GM18511 (cell line): ENCODE data around the gene SPTBN4.
"Not testable (repeated sequence)": the region's sequence is repeated elsewhere in the genome, so short reads cannot be mapped to it uniquely, and the experiment has no call there.

Source experiments
- ATAC-seq: cut with Tn5 transposase; IDR thresholded peaks from one replicate; pipeline ENCODE4 v1.9.1; 2021; ENCODE audit warnings: mild to moderate bottlenecking, moderate library complexity; ENCODE audit not compliant: unreplicated experiment

SPTBN4 gene

DNA sequence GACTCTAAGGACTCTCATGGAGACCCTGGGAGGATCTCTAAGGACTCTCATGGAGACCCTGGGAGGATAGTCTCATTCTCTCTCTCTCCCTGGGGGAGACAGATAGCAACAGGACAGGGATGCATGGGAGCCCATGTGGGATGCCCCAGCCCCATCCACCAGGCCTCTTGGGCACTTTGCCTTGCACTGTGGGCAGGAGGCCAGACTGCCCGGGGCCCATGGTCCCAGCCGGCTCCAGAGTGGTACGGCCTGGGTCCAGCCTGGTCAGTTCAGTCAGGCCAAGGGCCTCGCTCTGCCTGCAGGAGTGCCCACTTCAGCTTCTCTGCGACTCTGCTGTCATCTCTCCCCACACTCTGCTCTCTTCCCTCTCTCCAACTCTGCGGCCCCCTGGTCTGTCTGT lies 61.3 kb downstream of the SPTBN4 start:
- ATAC-seq: no peak

DNA sequence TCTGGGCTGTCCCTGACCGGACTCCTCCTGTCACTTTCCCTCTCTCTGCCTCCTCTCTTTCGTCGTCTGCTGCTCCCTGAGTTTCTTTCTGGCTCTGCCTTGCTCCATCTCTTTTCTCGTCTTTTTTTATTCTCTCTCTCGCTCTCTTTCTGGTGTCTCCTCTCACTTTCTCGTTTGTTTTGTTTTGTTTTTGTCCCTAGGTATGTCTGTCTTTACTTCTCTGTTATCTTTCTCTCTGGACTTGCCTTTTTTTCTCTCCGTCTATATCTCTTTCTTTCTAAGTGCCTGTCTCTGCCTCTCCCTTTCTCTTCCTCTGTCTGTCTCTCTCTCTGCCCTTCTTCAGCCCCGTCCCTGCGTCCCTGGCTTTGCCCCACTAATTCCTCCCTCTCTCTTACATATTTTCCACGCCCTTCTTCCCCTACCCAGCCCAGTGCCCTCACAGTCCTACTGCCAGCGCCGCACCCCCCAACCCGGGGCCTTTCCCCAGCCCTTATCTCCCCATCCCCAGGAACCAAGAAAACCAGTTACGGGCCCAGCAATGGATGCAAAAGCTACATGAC lies 61.8 kb downstream of the SPTBN4 start:
- no peak for ATAC-seq

DNA sequence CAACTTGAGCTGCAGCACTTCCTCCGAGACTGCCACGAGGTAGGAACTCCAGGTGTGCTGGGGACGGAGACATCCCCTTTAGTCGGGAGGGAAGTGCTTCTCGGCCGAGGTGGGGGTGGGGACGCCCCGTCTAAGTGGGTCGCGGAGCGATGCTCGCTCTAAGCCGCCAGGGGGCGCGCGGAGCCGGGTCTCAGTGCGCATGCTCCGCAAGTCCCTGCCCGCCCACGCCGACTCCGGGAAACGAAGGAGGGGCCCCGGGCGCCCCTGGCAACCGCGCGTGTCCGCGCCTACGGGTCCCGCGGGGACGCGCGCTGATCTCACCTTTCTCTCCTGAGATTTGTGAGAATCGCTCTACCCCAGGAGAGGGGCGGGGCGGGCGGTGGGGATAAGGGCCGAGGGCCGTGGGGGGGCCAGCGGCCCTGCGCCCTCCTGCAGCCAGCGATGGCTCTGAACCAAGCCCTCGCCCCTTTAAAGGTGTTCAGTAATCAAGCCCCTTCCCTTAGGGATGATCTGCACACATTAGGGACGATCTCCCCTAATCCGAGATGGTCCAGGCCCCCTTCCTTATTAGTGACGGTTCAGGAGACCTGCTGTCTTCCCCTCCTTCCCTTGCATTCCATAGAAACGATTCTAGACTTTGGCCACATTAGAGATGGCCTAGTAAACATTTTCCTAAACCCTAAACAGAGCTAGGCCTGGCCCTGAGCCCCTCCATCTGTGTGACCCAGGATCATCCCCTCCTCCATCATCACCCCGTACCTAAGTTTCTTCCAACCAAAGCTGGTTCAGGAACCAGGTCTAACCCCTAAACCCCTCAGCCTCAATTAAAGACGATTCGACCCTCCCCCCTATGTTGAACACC lies 62.5 kb downstream of the SPTBN4 start:
- no peak for ATAC-seq

DNA sequence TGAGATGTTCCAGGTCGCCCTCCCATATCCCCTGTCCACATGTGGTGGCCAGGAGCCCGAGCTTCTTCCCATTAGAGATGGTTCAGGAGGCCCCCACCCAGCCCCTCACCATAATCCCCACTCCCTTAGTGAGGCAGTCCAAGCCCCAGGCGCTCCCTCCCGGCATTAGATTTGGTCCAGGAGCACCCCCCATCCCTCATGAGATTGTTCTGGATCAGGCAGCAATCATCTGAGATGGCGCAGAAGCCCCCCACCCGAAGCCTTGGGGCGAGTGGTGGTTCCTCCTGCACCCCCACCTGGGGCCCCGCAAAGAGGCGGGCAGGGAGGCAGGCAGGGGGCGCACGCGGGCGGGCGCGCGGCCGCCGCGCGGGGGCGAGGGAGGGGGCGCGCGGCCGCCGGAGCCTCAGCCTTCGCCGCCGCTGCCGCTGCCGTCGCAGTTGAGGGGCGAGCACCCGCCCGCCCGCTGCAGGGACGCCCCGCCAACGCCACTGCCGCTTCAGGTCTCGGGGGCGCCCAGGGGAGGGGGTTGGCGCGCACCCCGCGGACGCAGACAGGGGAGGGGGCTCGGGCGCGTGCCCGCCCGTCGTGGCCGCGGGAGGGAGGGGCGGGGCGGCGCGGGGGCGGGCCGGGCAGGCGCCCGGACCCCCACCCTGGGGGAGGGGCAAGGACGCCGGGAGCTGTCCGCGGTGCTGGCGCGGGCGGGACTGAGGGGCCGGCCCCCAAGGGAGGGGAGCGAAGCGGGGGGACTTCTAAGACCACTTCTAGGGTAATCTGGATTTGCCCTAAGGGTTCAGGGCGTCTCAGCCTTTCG lies 63.5 kb downstream of the SPTBN4 start:
- ATAC-seq: no peak

DNA sequence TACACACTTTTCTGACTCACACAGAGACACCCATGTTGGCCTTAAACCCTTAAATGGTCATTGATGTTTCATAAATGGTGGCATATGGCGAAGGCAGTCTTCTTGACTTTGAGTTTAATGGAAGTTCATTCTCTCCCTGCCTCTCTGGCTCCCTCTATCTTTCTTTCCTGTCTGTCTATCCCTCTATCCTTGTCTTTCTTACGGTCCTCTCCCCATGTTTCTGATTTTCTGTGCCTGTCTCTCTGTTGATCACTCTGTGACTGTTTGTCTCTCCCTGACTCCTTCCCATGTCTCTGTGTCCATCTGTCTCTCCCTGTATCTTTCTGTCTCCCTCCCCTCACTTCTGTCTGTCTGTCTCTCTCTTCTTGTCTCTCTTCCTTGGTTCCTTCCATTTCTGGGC lies 66.7 kb downstream of the SPTBN4 start:
- ATAC-seq: no peak

DNA sequence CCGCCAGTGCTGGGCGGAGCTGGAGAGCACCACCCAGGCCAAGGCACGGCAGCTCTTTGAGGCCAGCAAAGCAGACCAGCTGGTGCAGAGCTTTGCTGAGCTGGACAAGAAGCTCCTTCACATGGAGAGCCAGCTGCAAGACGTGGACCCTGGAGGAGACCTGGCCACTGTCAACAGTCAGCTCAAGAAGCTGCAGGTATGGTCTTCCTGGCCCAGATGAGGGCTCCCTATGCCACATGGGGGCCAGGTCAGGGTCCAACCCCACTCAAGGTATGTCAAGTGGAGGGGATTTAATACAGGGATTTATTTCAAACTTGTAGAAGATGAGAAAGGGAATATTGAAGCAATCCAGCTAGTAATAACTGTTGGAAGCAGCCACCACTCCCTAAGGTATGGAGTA lies 67.3 kb downstream of the SPTBN4 start:
- ATAC-seq: no peak

DNA sequence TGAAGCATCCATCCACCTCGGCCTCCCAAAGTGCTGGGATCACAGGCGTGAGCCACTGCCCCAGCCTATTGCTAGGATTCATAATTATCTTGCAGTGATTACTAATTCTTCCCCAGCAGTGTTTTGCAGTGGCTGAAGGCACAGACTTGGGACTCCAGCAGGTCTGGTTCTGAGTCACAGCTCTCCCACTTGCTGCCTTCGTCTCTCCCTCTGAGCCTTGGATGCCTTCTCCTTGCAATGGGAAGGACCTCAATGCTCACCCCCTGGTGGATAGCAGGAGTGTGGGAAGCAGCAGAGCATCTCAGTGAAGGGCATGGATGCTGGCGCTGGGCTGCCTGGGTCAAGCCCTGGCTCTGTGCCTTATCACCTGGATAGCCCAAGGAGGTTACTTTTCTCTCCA lies 72.3 kb downstream of the SPTBN4 start:
- no peak for ATAC-seq

DNA sequence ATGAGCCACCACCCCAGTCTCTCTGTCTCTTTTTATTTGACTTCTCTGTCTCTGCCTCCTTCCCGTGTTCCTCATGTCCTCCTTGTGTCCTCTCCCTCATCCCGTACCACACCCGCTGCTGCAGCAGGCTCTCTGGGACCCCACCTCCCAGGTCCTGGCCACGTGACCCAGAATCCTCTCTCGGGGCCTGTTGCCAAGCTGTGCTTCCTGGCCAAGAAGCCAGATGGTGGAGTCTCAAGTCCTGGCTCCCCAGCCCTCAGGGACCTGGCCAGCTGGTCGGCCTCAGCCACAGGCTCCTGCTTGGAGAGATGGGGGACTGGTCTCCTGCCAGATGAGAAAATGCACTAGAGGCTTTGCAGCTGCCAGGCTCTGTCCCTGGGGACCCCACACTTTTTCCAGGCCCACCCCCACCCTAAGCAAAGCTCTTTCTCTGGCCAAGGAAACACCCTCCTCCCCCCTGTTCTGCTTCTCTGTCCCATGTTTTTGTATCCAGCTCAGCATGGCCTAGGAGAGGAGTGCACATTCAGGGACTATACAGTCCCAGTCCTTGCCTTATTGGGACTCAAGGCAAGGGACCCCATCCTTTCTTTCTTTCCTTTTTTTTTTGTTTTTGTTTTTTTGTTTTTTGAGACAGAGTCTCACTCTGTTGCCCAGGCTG lies 75.5 kb downstream of the SPTBN4 start:
- ATAC-seq: no peak

DNA sequence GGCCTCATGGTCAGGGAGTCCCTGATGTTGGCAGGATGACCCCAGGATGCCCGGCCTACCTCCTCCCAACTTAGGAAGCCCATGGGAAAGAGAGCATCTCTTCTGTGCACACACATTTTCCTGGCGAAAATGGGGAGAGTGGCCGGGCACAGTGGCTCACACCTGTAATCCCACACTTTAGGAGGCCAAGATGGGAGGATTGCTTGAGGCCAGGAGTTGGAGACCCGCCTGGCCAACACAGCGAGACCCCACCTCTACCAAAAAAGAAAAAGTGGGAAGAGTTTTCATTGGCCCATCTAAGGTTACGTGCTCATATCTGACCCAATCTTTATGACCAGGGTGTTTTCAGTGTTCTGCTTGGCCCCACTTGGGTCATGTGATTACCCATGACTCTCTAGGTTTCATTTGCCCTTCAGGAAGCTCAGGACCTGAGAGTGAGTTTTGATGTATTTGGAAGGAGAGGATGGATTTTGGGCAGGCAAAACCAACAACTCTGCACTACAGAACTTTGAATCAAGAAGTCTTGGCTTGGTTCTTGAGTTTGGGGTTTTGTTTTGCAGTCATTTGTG lies 76.3 kb downstream of the SPTBN4 start:
- no peak for ATAC-seq

DNA sequence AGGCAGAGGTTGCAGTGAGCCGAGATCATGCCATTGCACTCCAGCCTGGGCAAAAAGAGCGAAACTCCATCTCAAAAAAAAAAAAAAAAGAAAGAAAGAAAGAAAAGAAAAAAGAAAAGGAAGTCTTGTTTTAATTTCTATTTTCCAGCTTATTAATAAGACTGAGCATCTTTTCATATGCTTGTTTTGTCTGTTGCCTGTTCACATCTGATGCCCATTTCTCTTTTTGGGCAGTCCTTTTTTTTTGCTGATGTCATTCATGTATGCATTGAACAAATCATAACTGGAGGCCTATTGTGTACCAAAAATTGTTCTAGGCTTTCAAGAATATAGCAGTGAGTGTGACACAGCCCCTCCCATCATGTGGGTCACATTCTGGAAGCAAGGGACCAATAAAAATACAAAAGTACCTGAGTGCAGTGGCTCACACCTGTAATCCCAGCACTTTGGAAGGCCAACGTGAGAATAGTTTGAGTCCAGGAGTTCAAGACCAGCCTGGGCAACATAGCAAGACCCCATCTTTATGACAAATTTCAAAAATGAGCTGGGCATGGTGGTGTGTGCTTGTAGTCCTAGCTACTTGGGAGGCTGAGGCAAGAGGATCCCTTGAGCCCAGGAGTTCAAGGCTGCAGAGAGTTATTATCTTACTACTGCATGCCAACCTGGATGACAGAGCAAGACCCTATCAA lies 79.5 kb downstream of the SPTBN4 start:
- ATAC-seq: not testable (repeated sequence)

DNA sequence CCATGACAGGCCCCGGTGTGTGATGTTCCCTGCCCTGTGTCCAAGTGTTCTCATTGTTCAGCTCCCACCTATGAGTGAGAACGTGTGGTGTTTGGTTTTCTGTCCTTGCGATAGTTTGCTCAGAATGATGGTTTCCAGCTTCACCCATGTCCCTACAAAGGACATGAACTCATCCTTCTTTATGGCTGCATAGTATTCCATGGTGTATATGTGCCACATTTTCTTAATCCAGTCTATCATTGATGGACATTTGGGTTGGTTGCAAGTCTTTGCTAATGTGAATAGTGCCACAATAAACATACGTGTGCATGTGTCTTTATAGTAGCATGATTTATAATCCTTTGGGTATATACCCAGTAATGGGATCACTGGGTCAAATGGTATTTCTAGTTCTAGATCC lies 80.4 kb downstream of the SPTBN4 start:
- ATAC-seq: not testable (repeated sequence)

DNA sequence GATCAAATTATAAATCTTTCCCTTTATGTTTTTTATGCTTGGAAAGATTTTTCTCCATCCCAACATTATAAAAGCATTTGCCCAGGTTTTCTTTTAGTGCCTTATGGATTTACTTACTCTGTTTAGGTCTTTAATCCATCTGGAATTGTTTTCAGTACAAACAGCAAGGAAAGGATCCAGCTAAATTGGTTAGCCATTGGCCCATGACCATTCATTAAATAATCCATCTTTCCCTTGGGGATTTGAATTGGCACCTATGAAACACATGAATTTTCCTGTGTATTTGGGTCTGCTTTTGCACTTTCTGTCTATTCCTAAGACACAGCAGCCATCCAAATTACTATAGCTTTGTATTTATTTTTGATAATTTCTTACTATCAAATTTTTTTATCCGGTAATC lies 81.0 kb downstream of the SPTBN4 start:
- ATAC-seq: no peak

DNA sequence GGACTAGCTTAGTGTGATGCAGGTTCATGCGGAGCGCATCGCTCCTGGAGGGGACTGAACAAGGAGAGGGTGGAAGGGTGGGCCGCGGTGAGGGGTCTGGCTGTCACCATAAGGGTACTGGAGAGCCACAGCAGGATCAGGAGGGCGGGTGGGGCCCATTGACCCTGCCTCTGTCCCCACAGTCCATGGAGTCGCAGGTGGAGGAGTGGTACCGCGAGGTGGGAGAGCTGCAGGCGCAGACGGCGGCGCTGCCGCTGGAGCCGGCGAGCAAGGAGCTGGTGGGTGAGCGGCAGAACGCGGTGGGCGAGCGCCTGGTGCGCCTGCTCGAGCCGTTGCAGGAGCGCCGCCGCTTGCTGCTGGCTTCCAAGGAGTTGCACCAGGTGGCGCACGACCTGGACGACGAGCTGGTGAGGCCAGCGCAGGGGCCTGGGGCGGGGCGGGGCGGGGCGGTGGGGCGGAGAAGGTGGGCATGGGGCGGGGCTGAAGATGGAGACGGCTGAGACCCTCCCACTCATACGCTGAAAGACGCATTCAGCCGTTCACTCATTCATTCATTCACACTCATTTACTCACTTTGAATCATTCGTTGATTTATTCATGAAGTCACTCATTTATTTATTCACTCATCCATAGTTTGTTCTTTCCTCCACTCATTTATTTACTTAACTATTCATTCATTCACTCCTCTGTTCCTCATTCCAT lies 82.4 kb downstream of the SPTBN4 start:
- ATAC-seq: no peak

DNA sequence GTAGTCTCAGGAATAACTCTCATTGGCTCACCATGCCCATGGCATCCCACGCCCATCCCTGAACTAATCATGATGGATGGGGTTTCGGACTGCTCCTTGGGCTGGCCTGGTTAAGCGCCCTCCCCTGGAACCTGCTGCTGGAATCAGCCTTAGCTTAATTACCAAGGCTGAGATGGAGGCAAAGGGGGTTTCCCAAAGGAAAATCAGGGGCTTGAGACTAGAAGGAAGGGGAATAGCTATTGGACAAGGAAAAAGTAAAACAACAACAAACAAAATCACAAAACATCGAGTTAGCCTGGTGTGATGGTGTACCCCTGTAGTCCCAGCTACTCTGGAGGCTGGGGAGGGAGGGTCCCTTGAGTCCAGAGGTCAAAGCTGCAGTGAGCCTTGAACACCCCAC lies 84.2 kb downstream of the SPTBN4 start:
- no peak for ATAC-seq

DNA sequence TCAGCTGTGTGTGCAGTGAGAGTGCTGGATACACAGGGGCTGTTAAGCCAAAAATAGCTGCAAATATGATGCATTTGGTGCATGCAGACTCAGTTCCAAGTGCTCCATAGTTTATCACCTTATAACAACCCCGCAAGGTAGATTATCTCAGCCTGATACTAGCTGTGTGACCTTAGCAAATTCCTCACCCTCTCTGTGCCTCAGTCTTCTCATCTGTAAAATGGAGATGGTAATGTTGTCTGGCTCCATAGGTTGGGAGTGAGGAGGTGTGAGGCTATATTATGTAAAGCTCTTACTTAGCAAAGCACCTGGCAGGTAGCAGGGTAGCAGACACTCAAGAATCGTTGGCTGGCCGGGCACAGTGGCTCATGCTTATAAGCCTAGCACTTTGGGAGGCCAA lies 86.0 kb downstream of the SPTBN4 start:
- no peak for ATAC-seq

DNA sequence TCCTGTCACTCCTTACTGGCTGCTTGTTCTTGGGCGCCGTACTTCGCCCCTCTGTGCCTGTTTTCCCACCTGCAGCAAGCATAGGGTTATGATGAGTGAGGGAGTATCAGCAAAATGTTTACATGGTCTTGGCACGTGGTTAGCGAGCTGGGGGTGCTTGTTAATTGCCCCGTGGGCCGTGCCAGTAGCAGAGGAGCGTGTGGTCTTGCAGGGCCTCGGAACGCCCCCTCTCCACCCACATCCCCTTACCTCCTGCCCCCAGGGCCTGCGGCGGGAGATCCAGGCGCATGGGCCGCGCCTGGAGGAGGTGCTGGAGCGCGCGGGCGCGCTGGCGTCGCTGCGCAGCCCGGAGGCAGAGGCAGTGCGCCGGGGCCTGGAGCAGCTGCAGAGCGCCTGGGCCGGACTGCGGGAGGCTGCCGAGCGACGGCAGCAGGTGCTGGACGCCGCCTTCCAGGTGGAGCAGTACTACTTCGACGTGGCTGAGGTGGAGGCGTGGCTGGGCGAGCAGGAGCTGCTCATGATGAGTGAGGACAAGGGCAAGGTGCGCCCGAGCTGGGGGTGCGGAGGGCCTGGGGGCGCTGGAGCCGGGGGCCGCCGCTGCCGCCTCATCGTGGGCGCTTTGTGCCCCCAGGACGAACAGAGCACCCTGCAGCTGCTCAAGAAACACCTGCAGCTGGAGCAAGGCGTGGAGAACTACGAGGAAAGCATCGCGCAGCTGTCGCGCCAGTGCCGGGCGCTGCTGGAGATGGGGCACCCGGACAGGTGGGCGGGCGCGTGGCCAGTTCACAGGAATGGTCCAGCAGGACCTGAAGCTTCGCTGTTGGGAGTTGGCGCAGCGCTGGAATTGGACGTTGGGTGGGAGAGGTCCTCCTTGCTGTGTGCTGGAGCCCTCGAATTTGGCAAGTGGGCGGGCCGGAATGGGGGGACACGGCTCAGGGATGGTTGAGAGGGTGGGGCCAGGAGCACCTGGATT lies 87.4 kb downstream of the SPTBN4 start:
- ATAC-seq: no peak

DNA sequence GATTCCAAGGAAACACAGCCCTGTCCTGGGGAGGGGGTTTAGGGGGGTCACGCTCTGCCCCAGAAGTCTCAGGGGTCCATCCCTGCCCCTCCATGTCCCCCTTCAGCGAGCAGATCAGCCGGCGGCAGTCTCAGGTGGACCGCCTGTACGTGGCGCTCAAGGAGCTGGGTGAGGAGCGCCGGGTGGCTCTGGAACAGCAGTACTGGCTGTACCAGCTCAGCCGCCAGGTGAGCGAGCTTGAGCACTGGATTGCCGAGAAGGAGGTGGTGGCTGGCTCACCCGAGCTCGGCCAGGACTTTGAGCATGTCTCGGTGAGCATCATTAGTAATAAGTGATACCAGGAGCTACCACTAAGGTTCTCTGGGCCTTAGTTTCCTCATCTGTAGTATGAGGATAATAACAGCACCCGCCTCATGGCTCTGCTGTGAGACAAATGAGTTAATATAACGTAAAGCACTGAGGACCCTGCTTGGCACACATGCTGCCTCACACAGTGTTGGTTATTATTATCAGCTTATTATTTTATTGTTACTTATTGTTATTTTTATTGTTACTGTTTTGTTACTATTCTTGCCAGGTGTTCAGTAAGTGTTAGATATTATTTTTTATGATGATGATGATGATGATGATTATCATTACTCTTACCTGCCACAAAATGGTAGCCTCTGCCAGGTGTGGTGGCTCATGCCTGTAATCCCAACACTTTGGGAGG lies 89.3 kb downstream of the SPTBN4 start:
- no peak for ATAC-seq

DNA sequence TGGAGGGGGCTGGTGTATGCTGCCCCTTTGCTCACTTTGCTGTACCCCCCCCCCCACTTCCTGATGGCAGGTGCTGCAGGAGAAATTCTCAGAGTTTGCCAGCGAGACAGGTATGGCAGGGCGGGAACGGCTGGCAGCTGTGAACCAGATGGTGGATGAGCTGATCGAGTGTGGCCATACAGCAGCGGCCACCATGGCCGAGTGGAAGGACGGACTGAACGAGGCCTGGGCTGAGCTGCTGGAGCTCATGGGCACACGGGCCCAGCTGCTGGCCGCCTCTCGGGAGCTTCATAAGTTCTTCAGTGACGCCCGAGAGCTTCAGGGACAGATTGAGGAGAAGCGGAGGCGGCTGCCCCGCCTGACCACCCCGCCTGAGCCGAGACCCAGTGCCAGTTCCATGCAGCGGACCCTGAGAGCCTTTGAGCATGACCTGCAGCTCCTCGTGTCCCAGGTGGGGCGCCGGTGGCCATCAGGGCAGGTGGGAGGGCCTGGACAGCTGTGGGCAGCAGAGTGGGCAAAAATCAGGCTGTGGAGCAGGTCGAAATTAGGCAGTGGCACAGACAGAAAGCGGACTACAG lies 90.2 kb downstream of the SPTBN4 start:
- ATAC-seq: no peak
